Mesothelial cell of epicardium (in vitro differentiated cells): ENCODE data around the gene GRIA3. TPM values are rescaled to one million over a fixed set of nuclear protein-coding genes. Genes with fewer than 3 reads are reported as not detected.
"Not testable (repeated sequence)": the region's sequence is repeated elsewhere in the genome, so short reads cannot be mapped to it uniquely, and the experiment has no call there.

Source experiments
- DNase-seq, 2 experiments: peaks; one replicate each; pipeline ENCODE4 v3.0.0; 2021; ENCODE audit warnings: low spot score in 2 of 2; ENCODE audit not compliant: unreplicated experiment in 2 of 2
- H3K27ac Mint-ChIP-seq: 2 replicates; pipeline ENCODE4 v1.8.0; 2021; ENCODE audit warnings: mixed read lengths
- H3K27me3 Mint-ChIP-seq: 2 replicates; pipeline ENCODE4 v1.8.0; 2021; ENCODE audit warnings: low read depth, mixed read lengths
- H3K36me3 Mint-ChIP-seq: 2 replicates; pipeline ENCODE4 v1.8.0; 2021; ENCODE audit warnings: mixed read lengths
- H3K4me1 Mint-ChIP-seq: 2 replicates; pipeline ENCODE4 v1.8.0; 2021; ENCODE audit warnings: mixed read lengths
- H3K4me3 Mint-ChIP-seq: 2 replicates; pipeline ENCODE4 v1.8.0; 2021; ENCODE audit warnings: mild to moderate bottlenecking, moderate library complexity, mixed read lengths
- H3K9me3 Mint-ChIP-seq: 2 replicates; pipeline ENCODE4 v1.8.0; 2021; ENCODE audit warnings: mixed read lengths
- total RNA-seq: library from RNA; stranded (reverse); gene quantifications from 3 replicates; pipeline ENCODE4 v1.2.1, GENCODE V29; 2021
- TF ChIP-seq, protein P1 (sequence below): fragments of 200-600 bp; sonication (generic); IDR thresholded peaks from one replicate; pipeline ENCODE4 v1.5.0; 2021; ENCODE audit warnings: antibody characterized with exemption; ENCODE audit not compliant: unreplicated experiment

The GRIA3 gene
- total RNA-seq, 1 donor from 2014 or later: 1.9 TPM

DNA sequence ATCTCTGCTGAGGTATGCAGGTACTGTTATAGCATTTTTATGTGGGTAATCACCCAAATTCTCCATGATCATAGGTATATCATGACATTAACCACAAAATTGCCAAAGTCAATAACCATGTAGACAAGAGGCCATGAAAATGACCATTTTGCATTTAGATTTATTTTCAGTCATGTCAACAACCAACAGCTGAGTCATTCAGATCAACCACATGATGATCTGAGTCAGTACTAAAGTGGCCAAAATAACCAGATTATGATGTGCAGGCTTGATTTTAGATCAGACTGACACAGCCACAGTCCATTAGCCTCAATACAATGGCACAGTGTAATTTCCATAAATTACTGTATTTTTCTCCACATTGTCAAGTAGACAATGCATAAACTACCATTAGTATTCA is 240.5 kb downstream of the GRIA3 start:
- no peaks in the 10 kb centered on the region for H3K27me3 Mint-ChIP-seq
- H3K9me3 Mint-ChIP-seq: peaks cover 6% of the 10 kb centered on the region
- H3K27ac Mint-ChIP-seq: no peak overlapping the region
- H3K36me3 Mint-ChIP-seq: no peaks in the 10 kb centered on the region
- TF ChIP-seq, protein P1, sequence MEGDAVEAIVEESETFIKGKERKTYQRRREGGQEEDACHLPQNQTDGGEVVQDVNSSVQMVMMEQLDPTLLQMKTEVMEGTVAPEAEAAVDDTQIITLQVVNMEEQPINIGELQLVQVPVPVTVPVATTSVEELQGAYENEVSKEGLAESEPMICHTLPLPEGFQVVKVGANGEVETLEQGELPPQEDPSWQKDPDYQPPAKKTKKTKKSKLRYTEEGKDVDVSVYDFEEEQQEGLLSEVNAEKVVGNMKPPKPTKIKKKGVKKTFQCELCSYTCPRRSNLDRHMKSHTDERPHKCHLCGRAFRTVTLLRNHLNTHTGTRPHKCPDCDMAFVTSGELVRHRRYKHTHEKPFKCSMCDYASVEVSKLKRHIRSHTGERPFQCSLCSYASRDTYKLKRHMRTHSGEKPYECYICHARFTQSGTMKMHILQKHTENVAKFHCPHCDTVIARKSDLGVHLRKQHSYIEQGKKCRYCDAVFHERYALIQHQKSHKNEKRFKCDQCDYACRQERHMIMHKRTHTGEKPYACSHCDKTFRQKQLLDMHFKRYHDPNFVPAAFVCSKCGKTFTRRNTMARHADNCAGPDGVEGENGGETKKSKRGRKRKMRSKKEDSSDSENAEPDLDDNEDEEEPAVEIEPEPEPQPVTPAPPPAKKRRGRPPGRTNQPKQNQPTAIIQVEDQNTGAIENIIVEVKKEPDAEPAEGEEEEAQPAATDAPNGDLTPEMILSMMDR: no peak
- DNase-seq: no peak
- peaks cover 3% of the 10 kb centered on the region for H3K4me1 Mint-ChIP-seq
- H3K4me3 Mint-ChIP-seq: no peak overlapping the region

- peaks cover 9% of the 10 kb centered on the region for H3K9me3 Mint-ChIP-seq
Measured at GRCh38 chrX:123425471-123425870, 241.4 kb downstream of the GRIA3 start.

DNA sequence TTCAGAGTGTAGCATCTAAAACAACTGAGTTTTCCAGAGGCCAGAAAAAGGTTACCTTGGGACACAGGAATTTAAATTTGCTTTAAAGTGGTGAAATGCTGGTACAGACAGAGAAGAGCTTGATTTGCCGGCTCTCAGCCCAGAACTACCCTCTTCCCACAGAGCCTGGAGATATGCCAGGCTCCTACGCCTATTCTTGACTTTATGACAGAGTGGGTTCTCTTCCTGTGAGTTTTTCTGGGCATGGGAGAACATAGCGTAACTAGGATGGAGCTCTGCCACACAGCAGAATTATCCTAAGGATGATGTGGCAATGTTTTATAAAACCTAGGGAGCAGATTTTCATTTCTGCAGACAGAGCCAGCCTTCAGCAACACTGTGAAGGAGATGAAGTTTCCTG is 241.8 kb downstream of the GRIA3 start:
- H3K36me3 Mint-ChIP-seq: no peaks in the 10 kb centered on the region
- no peak for DNase-seq
- H3K9me3 Mint-ChIP-seq: peaks cover 9% of the 10 kb centered on the region
- TF ChIP-seq, protein P1: no peak
- H3K27me3 Mint-ChIP-seq: no peaks in the 10 kb centered on the region
- H3K4me3 Mint-ChIP-seq: no peak overlapping the region
- H3K27ac Mint-ChIP-seq: no peak overlapping the region
- H3K4me1 Mint-ChIP-seq: peaks cover 3% of the 10 kb centered on the region

More at GRCh38 chrX:123425471-123425870, 241.4 kb downstream of the GRIA3 start:
- Mint-ChIP-seq H3K4me1 (peaks cover 3% of the 10 kb centered on the region), H3K27ac (no peak overlapping the region), H3K36me3 (no peaks in the 10 kb centered on the region), H3K4me3 (no peak overlapping the region), H3K27me3 (no peaks in the 10 kb centered on the region)
- no peak for DNase-seq
- TF ChIP-seq, protein P1: no peak

DNA sequence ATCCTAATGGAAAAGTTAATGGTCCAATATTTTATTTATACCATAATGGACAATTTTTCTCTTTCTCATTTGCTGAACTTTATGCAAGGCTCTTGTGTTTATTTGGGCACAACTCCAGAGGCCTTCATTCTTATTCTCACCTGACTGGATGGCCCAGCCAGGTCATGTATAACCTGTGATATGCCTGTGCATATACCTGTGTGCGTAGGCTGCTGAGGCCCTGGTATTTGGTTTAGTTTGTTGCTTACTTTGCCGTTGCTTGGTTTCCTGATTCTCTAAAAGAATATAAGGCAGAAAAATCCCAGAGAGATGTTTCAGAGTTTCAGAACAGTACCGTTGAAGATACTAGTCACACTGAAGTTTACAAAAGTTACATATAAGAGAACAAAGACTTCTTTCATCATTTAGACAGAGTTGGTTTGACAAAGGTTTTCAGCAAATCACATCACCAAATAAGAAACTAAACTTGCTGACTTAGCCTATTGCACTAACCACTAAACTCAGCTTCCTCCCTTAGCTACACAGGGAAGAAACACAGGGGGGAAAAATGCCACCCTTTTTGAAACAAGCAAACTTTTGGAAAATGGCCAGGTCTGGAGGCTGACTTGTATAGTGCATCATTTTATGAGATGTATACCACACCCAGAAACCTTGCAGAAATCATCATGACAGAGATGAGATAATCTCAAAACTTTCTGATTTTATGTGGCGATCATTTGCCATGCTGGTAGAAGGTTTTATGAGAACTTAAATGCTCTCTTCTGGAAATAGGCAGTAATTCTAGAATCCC is 248.5 kb downstream of the GRIA3 start:
- TF ChIP-seq, protein P1: no peak
- H3K27me3 Mint-ChIP-seq: no peaks in the 10 kb centered on the region
- peaks cover 26% of the 10 kb centered on the region for H3K9me3 Mint-ChIP-seq
- H3K4me1 Mint-ChIP-seq: peaks cover 7% of the 10 kb centered on the region
- H3K27ac Mint-ChIP-seq: no peak overlapping the region
- H3K36me3 Mint-ChIP-seq: no peaks in the 10 kb centered on the region
- no peak for DNase-seq
- no peak overlapping the region for H3K4me3 Mint-ChIP-seq

DNA sequence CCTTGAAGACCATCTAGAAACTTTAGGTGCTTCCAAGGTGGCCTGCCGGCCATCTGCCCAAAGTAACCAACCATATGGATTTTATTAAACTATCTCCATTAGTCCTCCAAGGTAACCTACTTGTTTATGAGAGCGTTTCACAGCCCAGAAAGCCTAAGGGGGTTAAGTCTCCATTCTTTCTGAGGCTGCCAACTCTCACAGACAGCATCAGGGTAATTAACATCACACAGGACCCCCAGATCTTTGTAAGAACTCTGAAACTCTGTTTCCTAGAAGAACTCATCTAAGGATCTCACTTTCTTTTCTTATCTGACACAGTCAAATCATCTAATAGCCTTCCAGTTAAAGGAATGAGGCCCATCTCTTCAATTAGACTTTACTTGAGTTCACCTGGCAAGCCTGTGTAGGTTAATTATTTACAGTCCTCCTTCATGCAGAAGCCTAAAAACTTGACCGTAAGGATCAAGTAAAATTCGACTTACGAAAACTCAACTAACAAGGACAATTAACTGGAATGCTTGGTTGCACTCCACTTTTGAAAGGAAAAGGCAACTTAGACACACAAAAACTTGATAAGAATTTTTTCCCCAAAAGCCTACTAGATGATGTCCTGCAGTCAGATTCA is 252.5 kb downstream of the GRIA3 start:
- no peaks in the 10 kb centered on the region for H3K27me3 Mint-ChIP-seq
- no peak overlapping the region for H3K27ac Mint-ChIP-seq
- peaks cover 7% of the 10 kb centered on the region for H3K4me1 Mint-ChIP-seq
- DNase-seq: no peak
- H3K36me3 Mint-ChIP-seq: no peaks in the 10 kb centered on the region
- H3K9me3 Mint-ChIP-seq: peaks cover 42% of the 10 kb centered on the region
- TF ChIP-seq, protein P1: no peak
- H3K4me3 Mint-ChIP-seq: no peak overlapping the region

GRCh38 chrX:123439926-123440325 is 255.8 kb downstream of the GRIA3 start:
- H3K4me1 Mint-ChIP-seq, H3K27ac Mint-ChIP-seq, H3K27me3 Mint-ChIP-seq, DNase-seq, H3K4me3 Mint-ChIP-seq, H3K36me3 Mint-ChIP-seq: not testable (repeated sequence)
- H3K9me3 Mint-ChIP-seq: peaks cover 41% of the 10 kb centered on the region
